ENCODE data around the gene ZSWIM4. TPM values are rescaled to one million over a fixed set of nuclear protein-coding genes. Genes with fewer than 3 reads are reported as not detected.

ZSWIM4 gene
- total RNA-seq, 2 experiments from 2014 or later = 5.0 to 10.8 TPM

- no peaks in the 10 kb centered on the region for H3K36me3 ChIP-seq (ENCODE audit: insufficient read depth, low read length)
- H3K4me2 ChIP-seq (ENCODE audit: low read length) = no peak overlapping the region
- POLR2A ChIA-PET = interaction anchor here (0.5 to 1.1 kb wide), 2 partner anchors 27 to 675 kb away, joined by 3 to 8 read pairs; partner anchors contain the start of genes IER2 and STX10
- CTCF ChIA-PET (ENCODE audit: unreplicated experiment) = no interaction called here
- no peak overlapping the region for H3K4me3 ChIP-seq (ENCODE audit: low read depth, low read length, poor library complexity, severe bottlenecking)
- TF ChIP-seq EZH2phosphoT487 (IDR thresholded peaks at IDR 0.05; ENCODE audit: borderline replicate concordance, low read depth, low read length) (no peak), CTCF (conservative IDR thresholded peaks at IDR 0.05; ENCODE audit: low read length) (no peak)
- no peak overlapping the region for H2AFZ ChIP-seq (ENCODE audit: low read length)
- H4K20me1 ChIP-seq (ENCODE audit: insufficient read depth, low read length) = no peaks in the 10 kb centered on the region
- H3K27ac ChIP-seq (ENCODE audit: low read depth, low read length, poor library complexity, severe bottlenecking) = no peak overlapping the region
- H3K9me3 ChIP-seq (ENCODE audit: low read length) = no peaks in the 10 kb centered on the region
- no peaks in the 10 kb centered on the region for H3K79me2 ChIP-seq (ENCODE audit: insufficient read depth, low read depth, low read length)
- intact Hi-C loops (cut with micrococcal nuclease; ENCODE audit: unreplicated experiment) = no loop called here
- no TSS peak for BruUV-seq (replicated peaks)
- no peaks in the 10 kb centered on the region for H3K9me2 ChIP-seq (ENCODE audit: insufficient read depth, low read length)
- H3K4me1 ChIP-seq (ENCODE audit: insufficient read depth, low read length, poor library complexity, severe bottlenecking) = peaks cover 26% of the 10 kb centered on the region
- DNase-seq (ENCODE audit: low spot score) = no peak
These were observed 29.5 kb downstream of the ZSWIM4 start for GRCh38 chr19:13824703-13825102.

- no peak for TF ChIP-seq EZH2phosphoT487 (IDR thresholded peaks at IDR 0.05; ENCODE audit: borderline replicate concordance, low read depth, low read length)
- TF ChIP-seq CTCF (conservative IDR thresholded peaks at IDR 0.05; ENCODE audit: low read length) = peak; percentile 39; the same call in 1 of the 2 replicates
- Histone ChIP-seq H3K36me3 (ENCODE audit: insufficient read depth, low read length) (no peaks in the 10 kb centered on the region), H3K4me1 (ENCODE audit: insufficient read depth, low read length, poor library complexity, severe bottlenecking) (peaks cover 26% of the 10 kb centered on the region), H3K9me3 (ENCODE audit: low read length) (no peaks in the 10 kb centered on the region), H3K9me2 (ENCODE audit: insufficient read depth, low read length) (no peaks in the 10 kb centered on the region), H3K27ac (ENCODE audit: low read depth, low read length, poor library complexity, severe bottlenecking) (no peak overlapping the region), H3K79me2 (ENCODE audit: insufficient read depth, low read depth, low read length) (no peaks in the 10 kb centered on the region), H4K20me1 (ENCODE audit: insufficient read depth, low read length) (no peaks in the 10 kb centered on the region), H2AFZ (ENCODE audit: low read length) (no peak overlapping the region), H3K4me2 (ENCODE audit: low read length) (no peak overlapping the region), H3K4me3 (ENCODE audit: low read depth, low read length, poor library complexity, severe bottlenecking) (no peak overlapping the region)
- intact Hi-C loops (cut with micrococcal nuclease; ENCODE audit: unreplicated experiment) = no loop called here
- ChIA-PET CTCF (ENCODE audit: unreplicated experiment) (no interaction called here), POLR2A (interaction anchor here (1.0 to 1.1 kb wide), 2 partner anchors 28 to 29 kb away, joined by 3 to 8 read pairs; no protein-coding TSS in a partner anchor)
- DNase-seq (ENCODE audit: low spot score) = peak; percentile 50
- no TSS peak for BruUV-seq (replicated peaks)
These were observed 30.5 kb downstream of the ZSWIM4 start for GRCh38 chr19:13825489-13826441.
